ENCODE results near the gene PHLDB1.

PHLDB1 gene

GRCh38 chr11:118660681-118661424 lies 53.4 kb downstream of the PHLDB1 start:
- Histone ChIP-seq H3K79me2 (ENCODE audit: control insufficient read depth, insufficient read depth, low read length, unreplicated experiment) (no peaks in the 10 kb centered on the region), H3K27me3 (ENCODE audit: insufficient read depth, low read length) (no peaks in the 10 kb centered on the region), H2AFZ (ENCODE audit: low read length, unreplicated experiment) (no peak overlapping the region), H3K36me3 (ENCODE audit: insufficient read depth, low read length) (0 out of 2 replicates have a peak, but pooled peaks cover 3% of the 10 kb centered on the region), H3K27ac (ENCODE audit: low read depth, low read length) (no peak overlapping the region), H3K4me1 (ENCODE audit: control insufficient read depth, insufficient read depth, low read length, unreplicated experiment) (no peaks in the 10 kb centered on the region), H3K4me3 (ENCODE audit: low read depth, low read length) (no peak overlapping the region)

- Histone ChIP-seq H3K4me3 (ENCODE audit: low read depth, low read length) (no peak overlapping the region), H3K36me3 (ENCODE audit: insufficient read depth, low read length) (0 out of 2 replicates have a peak, but pooled peaks cover 3% of the 10 kb centered on the region), H2AFZ (ENCODE audit: low read length, unreplicated experiment) (no peak overlapping the region), H3K4me1 (ENCODE audit: control insufficient read depth, insufficient read depth, low read length, unreplicated experiment) (no peaks in the 10 kb centered on the region), H3K79me2 (ENCODE audit: control insufficient read depth, insufficient read depth, low read length, unreplicated experiment) (no peaks in the 10 kb centered on the region), H3K27me3 (ENCODE audit: insufficient read depth, low read length) (no peaks in the 10 kb centered on the region), H3K27ac (ENCODE audit: low read depth, low read length) (no peak overlapping the region)
Observed at GRCh38 chr11:118661425-118662301, 54.2 kb downstream of the PHLDB1 start.

DNA sequence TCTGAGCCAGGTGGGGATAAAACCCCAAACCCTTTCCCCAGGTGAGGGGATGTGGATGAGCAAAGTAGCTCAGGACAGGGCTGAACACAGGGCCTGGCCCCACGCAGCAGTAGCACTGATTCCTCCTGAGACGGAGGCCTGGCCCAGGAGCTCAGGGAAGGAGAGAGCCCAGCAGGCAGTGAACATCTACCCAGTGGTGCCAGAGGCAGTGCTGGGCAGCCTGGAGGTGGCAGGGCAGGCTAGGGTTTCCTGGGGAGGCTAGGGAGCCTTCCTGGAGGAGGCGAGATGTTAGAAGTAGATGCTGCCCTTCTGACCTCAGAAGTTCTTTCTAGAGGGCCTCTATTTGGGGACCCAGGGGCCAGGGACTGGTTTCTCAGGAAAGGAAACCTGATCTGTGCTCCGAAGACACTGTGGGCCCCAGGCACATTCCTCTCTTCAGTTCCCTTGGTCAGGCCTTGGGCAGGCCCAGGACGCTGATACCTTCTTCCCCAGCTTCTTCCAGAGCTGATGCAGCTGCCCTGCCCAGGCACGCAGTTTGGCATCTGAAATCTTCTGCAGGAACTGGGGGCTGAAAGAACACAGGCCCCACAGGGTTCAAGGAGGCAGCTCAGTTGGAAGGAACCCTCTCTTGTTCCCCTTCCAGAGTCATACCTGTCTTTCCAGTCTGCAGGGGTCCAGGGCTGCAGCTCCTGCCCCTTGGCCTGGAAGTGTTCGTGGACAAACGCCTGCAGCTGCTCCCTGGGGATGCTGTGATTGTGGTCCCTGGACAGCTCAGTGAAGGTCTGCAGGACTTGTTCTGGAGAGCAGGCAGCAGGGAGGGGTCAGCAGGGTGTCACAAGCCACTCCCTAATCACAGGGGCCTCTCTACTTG lies 55.2 kb downstream of the PHLDB1 start:
- Histone ChIP-seq H3K36me3 (ENCODE audit: insufficient read depth, low read length) (0 out of 2 replicates have a peak, but pooled peaks cover 3% of the 10 kb centered on the region), H3K4me3 (ENCODE audit: low read depth, low read length) (no peak overlapping the region), H3K4me1 (ENCODE audit: control insufficient read depth, insufficient read depth, low read length, unreplicated experiment) (no peaks in the 10 kb centered on the region), H3K27ac (ENCODE audit: low read depth, low read length) (no peak overlapping the region), H3K79me2 (ENCODE audit: control insufficient read depth, insufficient read depth, low read length, unreplicated experiment) (no peaks in the 10 kb centered on the region), H2AFZ (ENCODE audit: low read length, unreplicated experiment) (no peak overlapping the region), H3K27me3 (ENCODE audit: insufficient read depth, low read length) (no peaks in the 10 kb centered on the region)

DNA sequence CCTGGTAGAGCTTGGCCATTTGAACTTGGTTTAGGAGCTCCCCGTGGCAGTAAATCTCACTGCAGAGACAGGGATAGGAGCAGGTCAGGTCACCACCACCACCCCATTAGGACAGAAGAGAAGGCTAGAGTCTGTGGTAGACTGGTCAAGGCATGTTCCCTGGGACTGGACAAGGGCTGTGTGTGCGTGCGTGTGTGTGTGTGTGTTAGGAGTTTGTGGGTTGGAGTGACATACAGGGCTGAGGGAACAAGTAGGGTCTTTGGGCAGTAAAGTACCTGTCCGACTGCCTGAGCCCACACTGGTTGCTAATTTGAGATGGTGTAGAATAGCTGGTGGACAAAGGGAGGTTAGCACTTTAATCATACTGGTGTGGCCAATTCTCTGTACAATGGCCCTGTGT lies 56.0 kb downstream of the PHLDB1 start:
- no peaks in the 10 kb centered on the region for H3K27me3 ChIP-seq (ENCODE audit: insufficient read depth, low read length)
- H3K4me3 ChIP-seq (ENCODE audit: low read depth, low read length): no peak overlapping the region
- no peaks in the 10 kb centered on the region for H3K4me1 ChIP-seq (ENCODE audit: control insufficient read depth, insufficient read depth, low read length, unreplicated experiment)
- no peak overlapping the region for H2AFZ ChIP-seq (ENCODE audit: low read length, unreplicated experiment)
- no peak overlapping the region for H3K27ac ChIP-seq (ENCODE audit: low read depth, low read length)
- H3K36me3 ChIP-seq (ENCODE audit: insufficient read depth, low read length): no peaks in the 10 kb centered on the region
- no peaks in the 10 kb centered on the region for H3K79me2 ChIP-seq (ENCODE audit: control insufficient read depth, insufficient read depth, low read length, unreplicated experiment)

DNA sequence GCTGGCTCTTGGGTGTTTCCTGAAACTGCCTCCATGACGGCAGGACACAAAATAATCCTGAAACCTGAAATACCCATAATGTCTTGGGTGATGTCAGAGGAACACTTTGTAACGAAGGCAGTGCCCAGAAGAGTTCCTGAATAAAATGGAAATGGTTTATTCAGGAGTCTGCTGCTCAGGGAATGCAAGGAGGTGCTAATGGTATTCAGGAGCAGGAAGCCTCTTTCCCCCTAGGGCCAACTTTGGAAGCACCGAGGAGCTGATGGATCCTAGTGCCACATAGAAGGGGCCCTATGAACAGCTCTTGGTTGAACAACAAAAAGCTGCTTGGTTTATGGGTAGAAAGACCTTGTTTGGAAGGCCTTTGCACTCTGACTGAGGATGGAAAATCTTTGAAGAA lies 56.5 kb downstream of the PHLDB1 start:
- Histone ChIP-seq H3K27me3 (ENCODE audit: insufficient read depth, low read length) (no peaks in the 10 kb centered on the region), H3K4me1 (ENCODE audit: control insufficient read depth, insufficient read depth, low read length, unreplicated experiment) (no peaks in the 10 kb centered on the region), H3K79me2 (ENCODE audit: control insufficient read depth, insufficient read depth, low read length, unreplicated experiment) (no peaks in the 10 kb centered on the region), H3K27ac (ENCODE audit: low read depth, low read length) (no peak overlapping the region), H3K4me3 (ENCODE audit: low read depth, low read length) (no peak overlapping the region), H2AFZ (ENCODE audit: low read length, unreplicated experiment) (no peak overlapping the region), H3K36me3 (ENCODE audit: insufficient read depth, low read length) (no peaks in the 10 kb centered on the region)

DNA sequence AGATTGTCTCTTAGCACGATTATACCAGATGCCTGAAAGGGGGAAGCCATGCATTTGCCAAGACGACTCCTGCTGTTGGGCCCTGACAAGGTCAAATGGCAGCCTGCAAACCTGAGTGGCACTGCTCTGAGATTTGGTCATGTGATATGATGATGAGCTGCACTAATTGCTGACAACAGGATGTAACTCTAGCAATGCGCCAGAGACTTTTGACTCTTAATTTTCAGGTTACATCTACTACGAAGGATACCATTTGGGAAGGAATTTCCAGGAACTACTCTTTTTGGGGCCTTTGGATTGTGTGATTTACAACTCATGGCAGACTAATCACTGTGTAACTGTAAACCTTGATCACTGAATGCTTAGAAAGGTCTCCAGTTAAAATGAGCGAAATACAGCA lies 59.0 kb downstream of the PHLDB1 start:
- H2AFZ ChIP-seq (ENCODE audit: low read length, unreplicated experiment): no peak overlapping the region
- peaks cover 17% of the 10 kb centered on the region; the same call in 1 of the 2 replicates for H3K27me3 ChIP-seq (ENCODE audit: insufficient read depth, low read length)
- H3K79me2 ChIP-seq (ENCODE audit: control insufficient read depth, insufficient read depth, low read length, unreplicated experiment): no peaks in the 10 kb centered on the region
- no peaks in the 10 kb centered on the region for H3K36me3 ChIP-seq (ENCODE audit: insufficient read depth, low read length)
- no peaks in the 10 kb centered on the region for H3K4me1 ChIP-seq (ENCODE audit: control insufficient read depth, insufficient read depth, low read length, unreplicated experiment)
- H3K4me3 ChIP-seq (ENCODE audit: low read depth, low read length): no peak overlapping the region
- no peak overlapping the region for H3K27ac ChIP-seq (ENCODE audit: low read depth, low read length)

DNA sequence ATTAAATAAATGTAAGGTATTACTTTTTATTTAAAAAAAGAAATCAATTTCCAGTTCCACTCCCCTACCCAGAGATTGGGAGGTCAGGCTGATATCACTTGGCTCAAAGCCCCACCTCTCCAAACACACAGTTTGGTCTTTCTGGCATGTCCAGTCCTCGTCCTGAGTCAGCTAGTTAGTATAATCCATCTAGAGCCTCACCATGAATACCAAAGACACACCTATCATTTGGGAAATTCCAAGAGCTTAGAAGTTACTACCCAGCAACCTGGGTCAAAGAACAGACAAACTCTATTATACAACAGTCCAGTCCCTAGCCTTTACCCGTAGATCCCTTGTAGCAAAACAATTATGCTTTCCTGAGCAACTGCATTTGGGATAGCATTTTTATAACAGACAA lies 62.6 kb downstream of the PHLDB1 start:
- Histone ChIP-seq H3K36me3 (ENCODE audit: insufficient read depth, low read length) (no peaks in the 10 kb centered on the region), H3K79me2 (ENCODE audit: control insufficient read depth, insufficient read depth, low read length, unreplicated experiment) (no peaks in the 10 kb centered on the region), H2AFZ (ENCODE audit: low read length, unreplicated experiment) (no peak overlapping the region), H3K27ac (ENCODE audit: low read depth, low read length) (no peak overlapping the region), H3K4me1 (ENCODE audit: control insufficient read depth, insufficient read depth, low read length, unreplicated experiment) (no peaks in the 10 kb centered on the region), H3K27me3 (ENCODE audit: insufficient read depth, low read length) (peaks cover 22% of the 10 kb centered on the region; the same call in 1 of the 2 replicates), H3K4me3 (ENCODE audit: low read depth, low read length) (no peak overlapping the region)

DNA sequence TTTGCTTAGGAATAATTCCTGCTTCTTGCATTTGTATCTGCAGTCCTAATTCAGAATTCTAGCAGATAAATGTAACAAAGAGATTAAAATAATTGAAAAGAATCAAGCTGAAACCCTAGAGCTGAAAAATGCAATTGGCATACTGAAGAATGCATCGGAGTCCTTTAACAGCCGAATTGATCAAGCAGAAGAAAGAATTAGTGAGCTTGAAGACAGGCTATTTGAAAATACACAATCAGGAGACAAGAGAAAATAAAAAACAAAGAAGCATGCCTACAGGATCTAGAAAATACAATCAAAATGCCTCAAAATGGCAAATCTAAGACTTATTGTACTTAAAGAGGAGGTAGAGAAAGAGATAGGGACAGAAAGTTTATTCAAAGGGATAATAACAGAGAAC lies 63.8 kb downstream of the PHLDB1 start:
- Histone ChIP-seq H3K4me1 (ENCODE audit: control insufficient read depth, insufficient read depth, low read length, unreplicated experiment) (no peaks in the 10 kb centered on the region), H3K27ac (ENCODE audit: low read depth, low read length) (no peak overlapping the region), H3K79me2 (ENCODE audit: control insufficient read depth, insufficient read depth, low read length, unreplicated experiment) (no peaks in the 10 kb centered on the region), H2AFZ (ENCODE audit: low read length, unreplicated experiment) (no peak overlapping the region), H3K36me3 (ENCODE audit: insufficient read depth, low read length) (no peaks in the 10 kb centered on the region), H3K27me3 (ENCODE audit: insufficient read depth, low read length) (peaks cover 25% of the 10 kb centered on the region; the same call in 1 of the 2 replicates), H3K4me3 (ENCODE audit: low read depth, low read length) (no peak overlapping the region)

DNA sequence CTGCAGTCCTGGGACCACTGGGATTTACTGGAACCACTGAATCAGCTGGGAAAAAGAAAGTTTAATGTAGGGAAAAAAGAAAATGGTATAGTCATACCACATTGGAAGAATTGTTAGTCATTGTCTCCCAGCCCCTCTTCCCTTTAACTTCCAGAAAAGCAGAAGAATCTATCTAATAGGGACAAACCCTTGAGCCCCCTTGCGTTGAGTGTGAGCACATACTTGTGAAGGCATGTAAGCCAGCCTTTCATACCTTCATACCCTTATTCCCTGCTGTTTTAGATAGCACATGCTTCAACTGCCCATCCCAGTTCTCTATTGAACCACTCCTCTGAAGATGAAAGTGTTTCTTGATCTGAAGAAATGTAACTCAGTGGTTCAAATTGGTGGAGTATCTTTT lies 65.4 kb downstream of the PHLDB1 start:
- H3K4me3 ChIP-seq (ENCODE audit: low read depth, low read length): no peak overlapping the region
- peaks cover 25% of the 10 kb centered on the region; the same call in 1 of the 2 replicates for H3K27me3 ChIP-seq (ENCODE audit: insufficient read depth, low read length)
- H3K27ac ChIP-seq (ENCODE audit: low read depth, low read length): no peak overlapping the region
- H3K36me3 ChIP-seq (ENCODE audit: insufficient read depth, low read length): no peaks in the 10 kb centered on the region
- no peaks in the 10 kb centered on the region for H3K79me2 ChIP-seq (ENCODE audit: control insufficient read depth, insufficient read depth, low read length, unreplicated experiment)
- no peak overlapping the region for H2AFZ ChIP-seq (ENCODE audit: low read length, unreplicated experiment)
- H3K4me1 ChIP-seq (ENCODE audit: control insufficient read depth, insufficient read depth, low read length, unreplicated experiment): no peaks in the 10 kb centered on the region

- no peak overlapping the region for H2AFZ ChIP-seq (ENCODE audit: low read length, unreplicated experiment)
- H3K36me3 ChIP-seq (ENCODE audit: insufficient read depth, low read length): no peaks in the 10 kb centered on the region
- H3K79me2 ChIP-seq (ENCODE audit: control insufficient read depth, insufficient read depth, low read length, unreplicated experiment): no peaks in the 10 kb centered on the region
- peaks cover 25% of the 10 kb centered on the region; the same call in 1 of the 2 replicates for H3K27me3 ChIP-seq (ENCODE audit: insufficient read depth, low read length)
- no peak overlapping the region for H3K4me3 ChIP-seq (ENCODE audit: low read depth, low read length)
- no peak overlapping the region for H3K27ac ChIP-seq (ENCODE audit: low read depth, low read length)
- no peaks in the 10 kb centered on the region for H3K4me1 ChIP-seq (ENCODE audit: control insufficient read depth, insufficient read depth, low read length, unreplicated experiment)
Observed at GRCh38 chr11:118673361-118674081, 66.1 kb downstream of the PHLDB1 start.
